Measurements from ENCODE around the gene AHI1. TPM values are rescaled to one million over a fixed set of nuclear protein-coding genes. Genes with fewer than 3 reads are reported as not detected.

Gene AHI1
- polyA plus RNA-seq, 1 of the 3 experiments (the other 2 are of a cell fraction): 7.3 TPM

DNA sequence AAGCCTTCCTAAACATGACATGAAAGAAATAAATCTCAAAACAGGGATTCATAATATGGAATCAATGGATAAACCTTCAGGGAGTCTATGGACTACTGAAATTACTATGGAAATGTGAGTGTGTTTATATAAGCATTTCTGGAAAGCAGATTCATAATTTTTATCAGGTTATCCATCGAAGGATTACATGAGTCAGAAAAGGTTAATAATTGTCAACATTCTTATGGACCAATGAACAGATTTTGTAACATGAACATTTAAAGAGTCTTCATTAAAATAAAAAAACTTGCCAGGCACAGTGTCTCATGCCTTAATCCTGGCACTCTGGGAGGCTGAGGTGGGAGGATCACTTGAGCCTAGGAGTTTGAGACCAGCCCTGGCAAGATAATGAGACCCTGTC is 84.8 kb downstream of the AHI1 start:
- Histone ChIP-seq H3K9me2 (no peaks in the 10 kb centered on the region), H3K9ac (no peak overlapping the region), H2AFZ (ENCODE audit: low read depth) (no peak overlapping the region), H3K27me3 (ENCODE audit: insufficient read depth) (no peaks in the 10 kb centered on the region), H3K79me2 (ENCODE audit: insufficient read depth) (no peaks in the 10 kb centered on the region), H3K27ac (ENCODE audit: low read depth in 2 of 2, low read length in 1 of 2) (peak overlapping the region in 1 of 2 experiments; percentile 49; a peak in 2 of 4 replicates), H3K4me2 (no peak overlapping the region), H3K9me3 (no peaks in the 10 kb centered on the region), H3K4me1 (ENCODE audit: control insufficient read depth in 1 of 2, insufficient read depth in 2 of 2, low read depth in 1 of 2, low read length in 1 of 2) (no peaks in the 10 kb centered on the region), H4K20me1 (ENCODE audit: insufficient read depth) (no peaks in the 10 kb centered on the region), H3F3A (replicated peaks; ENCODE audit: insufficient read depth) (peaks cover 11% of the 10 kb centered on the region), H3K4me3 (ENCODE audit: low read depth in 2 of 2, low read length in 1 of 2) (no peak overlapping the region), H3K36me3 (replicated peaks in 1 of 2; ENCODE audit: control insufficient read depth in 1 of 2, insufficient read depth in 2 of 2, low read length in 1 of 2) (peaks cover 7 to 10% of the 10 kb centered on the region in 2 experiments)
- POLR2A ChIA-PET: no interaction called here
- 43% methylated on average over 1 of the region's 1 CpG for WGBS (ENCODE audit: low lambda C conversion rate)
- CTCF ChIA-PET: interaction anchor here (1.0 to 1.7 kb wide), 2 partner anchors 10 to 268 kb away, joined by 3 read pairs; no protein-coding TSS in a partner anchor
- no peak for DNase-seq
- TF ChIP-seq, protein P1, sequence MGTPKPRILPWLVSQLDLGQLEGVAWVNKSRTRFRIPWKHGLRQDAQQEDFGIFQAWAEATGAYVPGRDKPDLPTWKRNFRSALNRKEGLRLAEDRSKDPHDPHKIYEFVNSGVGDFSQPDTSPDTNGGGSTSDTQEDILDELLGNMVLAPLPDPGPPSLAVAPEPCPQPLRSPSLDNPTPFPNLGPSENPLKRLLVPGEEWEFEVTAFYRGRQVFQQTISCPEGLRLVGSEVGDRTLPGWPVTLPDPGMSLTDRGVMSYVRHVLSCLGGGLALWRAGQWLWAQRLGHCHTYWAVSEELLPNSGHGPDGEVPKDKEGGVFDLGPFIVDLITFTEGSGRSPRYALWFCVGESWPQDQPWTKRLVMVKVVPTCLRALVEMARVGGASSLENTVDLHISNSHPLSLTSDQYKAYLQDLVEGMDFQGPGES (IDR thresholded peaks at IDR 0.05; ENCODE audit: low read depth, low read length): no peak
- TF ChIP-seq RFX5 (IDR thresholded peaks at IDR 0.05; ENCODE audit: low read length) (no peak), EP300 (IDR thresholded peaks at IDR 0.05; ENCODE audit: borderline replicate concordance in 1 of 2, low read depth in 1 of 2, low read length in 1 of 2) (no peak), CHD2 (IDR thresholded peaks at IDR 0.05; ENCODE audit: low read length, partially characterized antibody) (no peak), EZH2phosphoT487 (IDR thresholded peaks at IDR 0.05; ENCODE audit: borderline replicate concordance, low read depth) (no peak), RAD21 (IDR thresholded peaks at IDR 0.05; ENCODE audit: low read length) (no peak), GATA2 (CRISPR knock-in tag; IDR thresholded peaks at IDR 0.05) (no peak), RXRA (IDR thresholded peaks at IDR 0.05; ENCODE audit: borderline replicate concordance, low read depth) (no peak), JUND (IDR thresholded peaks at IDR 0.05) (no peak), TAF1 (IDR thresholded peaks at IDR 0.05; ENCODE audit: borderline replicate concordance, low read depth, low read length) (no peak), NRF1 (IDR thresholded peaks at IDR 0.05; ENCODE audit: low read depth, low read length) (no peak)
- TF ChIP-seq, protein P2, sequence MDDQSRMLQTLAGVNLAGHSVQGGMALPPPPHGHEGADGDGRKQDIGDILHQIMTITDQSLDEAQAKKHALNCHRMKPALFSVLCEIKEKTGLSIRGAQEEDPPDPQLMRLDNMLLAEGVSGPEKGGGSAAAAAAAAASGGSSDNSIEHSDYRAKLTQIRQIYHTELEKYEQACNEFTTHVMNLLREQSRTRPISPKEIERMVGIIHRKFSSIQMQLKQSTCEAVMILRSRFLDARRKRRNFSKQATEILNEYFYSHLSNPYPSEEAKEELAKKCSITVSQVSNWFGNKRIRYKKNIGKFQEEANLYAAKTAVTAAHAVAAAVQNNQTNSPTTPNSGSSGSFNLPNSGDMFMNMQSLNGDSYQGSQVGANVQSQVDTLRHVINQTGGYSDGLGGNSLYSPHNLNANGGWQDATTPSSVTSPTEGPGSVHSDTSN (IDR thresholded peaks at IDR 0.05): no peak
- TF ChIP-seq, protein P3, sequence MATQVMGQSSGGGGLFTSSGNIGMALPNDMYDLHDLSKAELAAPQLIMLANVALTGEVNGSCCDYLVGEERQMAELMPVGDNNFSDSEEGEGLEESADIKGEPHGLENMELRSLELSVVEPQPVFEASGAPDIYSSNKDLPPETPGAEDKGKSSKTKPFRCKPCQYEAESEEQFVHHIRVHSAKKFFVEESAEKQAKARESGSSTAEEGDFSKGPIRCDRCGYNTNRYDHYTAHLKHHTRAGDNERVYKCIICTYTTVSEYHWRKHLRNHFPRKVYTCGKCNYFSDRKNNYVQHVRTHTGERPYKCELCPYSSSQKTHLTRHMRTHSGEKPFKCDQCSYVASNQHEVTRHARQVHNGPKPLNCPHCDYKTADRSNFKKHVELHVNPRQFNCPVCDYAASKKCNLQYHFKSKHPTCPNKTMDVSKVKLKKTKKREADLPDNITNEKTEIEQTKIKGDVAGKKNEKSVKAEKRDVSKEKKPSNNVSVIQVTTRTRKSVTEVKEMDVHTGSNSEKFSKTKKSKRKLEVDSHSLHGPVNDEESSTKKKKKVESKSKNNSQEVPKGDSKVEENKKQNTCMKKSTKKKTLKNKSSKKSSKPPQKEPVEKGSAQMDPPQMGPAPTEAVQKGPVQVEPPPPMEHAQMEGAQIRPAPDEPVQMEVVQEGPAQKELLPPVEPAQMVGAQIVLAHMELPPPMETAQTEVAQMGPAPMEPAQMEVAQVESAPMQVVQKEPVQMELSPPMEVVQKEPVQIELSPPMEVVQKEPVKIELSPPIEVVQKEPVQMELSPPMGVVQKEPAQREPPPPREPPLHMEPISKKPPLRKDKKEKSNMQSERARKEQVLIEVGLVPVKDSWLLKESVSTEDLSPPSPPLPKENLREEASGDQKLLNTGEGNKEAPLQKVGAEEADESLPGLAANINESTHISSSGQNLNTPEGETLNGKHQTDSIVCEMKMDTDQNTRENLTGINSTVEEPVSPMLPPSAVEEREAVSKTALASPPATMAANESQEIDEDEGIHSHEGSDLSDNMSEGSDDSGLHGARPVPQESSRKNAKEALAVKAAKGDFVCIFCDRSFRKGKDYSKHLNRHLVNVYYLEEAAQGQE (IDR thresholded peaks at IDR 0.05; ENCODE audit: low read depth, low read length): no peak
- TF ChIP-seq, protein P4, sequence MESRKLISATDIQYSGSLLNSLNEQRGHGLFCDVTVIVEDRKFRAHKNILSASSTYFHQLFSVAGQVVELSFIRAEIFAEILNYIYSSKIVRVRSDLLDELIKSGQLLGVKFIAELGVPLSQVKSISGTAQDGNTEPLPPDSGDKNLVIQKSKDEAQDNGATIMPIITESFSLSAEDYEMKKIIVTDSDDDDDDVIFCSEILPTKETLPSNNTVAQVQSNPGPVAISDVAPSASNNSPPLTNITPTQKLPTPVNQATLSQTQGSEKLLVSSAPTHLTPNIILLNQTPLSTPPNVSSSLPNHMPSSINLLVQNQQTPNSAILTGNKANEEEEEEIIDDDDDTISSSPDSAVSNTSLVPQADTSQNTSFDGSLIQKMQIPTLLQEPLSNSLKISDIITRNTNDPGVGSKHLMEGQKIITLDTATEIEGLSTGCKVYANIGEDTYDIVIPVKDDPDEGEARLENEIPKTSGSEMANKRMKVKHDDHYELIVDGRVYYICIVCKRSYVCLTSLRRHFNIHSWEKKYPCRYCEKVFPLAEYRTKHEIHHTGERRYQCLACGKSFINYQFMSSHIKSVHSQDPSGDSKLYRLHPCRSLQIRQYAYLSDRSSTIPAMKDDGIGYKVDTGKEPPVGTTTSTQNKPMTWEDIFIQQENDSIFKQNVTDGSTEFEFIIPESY (IDR thresholded peaks at IDR 0.05; ENCODE audit: borderline replicate concordance, low read depth): no peak
